WTC11 (cell line): ENCODE results near the gene KRT20. TPM values are rescaled to one million over a fixed set of nuclear protein-coding genes. Genes with fewer than 3 reads are reported as not detected.

Source experiments
- ATAC-seq: fragments of 200-7000 bp; cut with Tn5 transposase; 2 replicates; pipeline ENCODE4 v1.10.0; 2021; ENCODE audit warnings: mild to moderate bottlenecking, moderate library complexity
- CTCF ChIA-PET: fragments of 300-600 bp; sonication (Branson Sonifier 250); formaldehyde crosslinking; loops from one replicate; lab custom pipeline; 2021; ENCODE audit warnings: antibody characterized with exemption; lab: Charles Lee
- POLR2A ChIA-PET: fragments of 350-600 bp; sonication (Branson Sonifier 250); formaldehyde crosslinking; loops from one replicate; lab custom pipeline; 2021; ENCODE audit warnings: antibody characterized with exemption; lab: Charles Lee
- DNase-seq: peaks from one replicate; pipeline ENCODE4 v3.0.0; 2021; ENCODE audit warnings: low spot score
- H3K27ac Mint-ChIP-seq: 2 replicates; pipeline ENCODE4 v1.8.0; 2021; ENCODE audit warnings: mixed read lengths
- H3K27me3 Mint-ChIP-seq: 2 replicates; pipeline ENCODE4 v1.8.0; 2021; ENCODE audit warnings: low read depth, mild to moderate bottlenecking, moderate library complexity, mixed read lengths
- H3K36me3 Mint-ChIP-seq: 2 replicates; pipeline ENCODE4 v1.8.0; 2021; ENCODE audit warnings: mixed read lengths
- H3K4me1 Mint-ChIP-seq: 2 replicates; pipeline ENCODE4 v1.8.0; 2022; ENCODE audit warnings: mixed read lengths
- H3K4me3 Mint-ChIP-seq: 2 replicates; pipeline ENCODE4 v1.8.0; 2021; ENCODE audit warnings: mild to moderate bottlenecking, moderate library complexity, mixed read lengths
- H3K9me3 Mint-ChIP-seq: 2 replicates; pipeline ENCODE4 v1.8.0; 2021; ENCODE audit warnings: mixed read lengths
- AFF4 ChIP-seq: sonication (generic); formaldehyde crosslinking; IDR thresholded peaks from 2 replicates; pipeline ENCODE4 v1.8.1; 2023; ENCODE audit warnings: mild to moderate bottlenecking, missing genetic modification reagents, borderline replicate concordance
- ATF1 ChIP-seq: sonication (generic); formaldehyde crosslinking; IDR thresholded peaks from 2 replicates; pipeline ENCODE4 v1.8.1; 2023; ENCODE audit warnings: mild to moderate bottlenecking, moderate library complexity, missing genetic modification reagents
- CTCF ChIP-seq: fragments of 200-600 bp; IDR thresholded peaks from 2 replicates; pipeline ENCODE4 v1.8.0; 2022; ENCODE audit warnings: antibody characterized with exemption
- EMX1 ChIP-seq: fragments of 250-450 bp; sonication (Bioruptor Pico); IDR thresholded peaks from 2 replicates; pipeline ENCODE4 v1.8.0; 2021; ENCODE audit warnings: mild to moderate bottlenecking
- ERG ChIP-seq: fragments of 250-450 bp; sonication (Bioruptor Pico); IDR thresholded peaks from 2 replicates; pipeline ENCODE4 v1.8.0; 2021; ENCODE audit warnings: mild to moderate bottlenecking
- ETV6 ChIP-seq: sonication (generic); formaldehyde crosslinking; IDR thresholded peaks from 2 replicates; pipeline ENCODE4 v1.8.1; 2022; ENCODE audit warnings: mild to moderate bottlenecking, missing genetic modification reagents
- FOXP4 ChIP-seq: sonication (generic); formaldehyde crosslinking; IDR thresholded peaks from 2 replicates; pipeline ENCODE4 v1.8.0; 2022; ENCODE audit warnings: mild to moderate bottlenecking, missing genetic modification reagents
- HMGXB4 ChIP-seq: sonication (generic); formaldehyde crosslinking; IDR thresholded peaks from 2 replicates; pipeline ENCODE4 v1.8.1; 2023; ENCODE audit warnings: mild to moderate bottlenecking, moderate library complexity, missing genetic modification reagents
- JAZF1 ChIP-seq: fragments of 250-450 bp; sonication (Bioruptor Pico); IDR thresholded peaks from 2 replicates; pipeline ENCODE4 v1.9.0; 2021; ENCODE audit warnings: moderate library complexity, mild to moderate bottlenecking, inconsistent platforms
- JUN ChIP-seq: sonication (generic); formaldehyde crosslinking; IDR thresholded peaks from 2 replicates; pipeline ENCODE4 v1.8.0; 2023; ENCODE audit warnings: mild to moderate bottlenecking, missing genetic modification reagents
- MAX ChIP-seq: sonication (generic); formaldehyde crosslinking; IDR thresholded peaks from 2 replicates; pipeline ENCODE4 v1.8.0; 2022; ENCODE audit warnings: mild to moderate bottlenecking, missing genetic modification reagents
- SOX15 ChIP-seq: fragments of 250-450 bp; sonication (Bioruptor Pico); IDR thresholded peaks from 2 replicates; pipeline ENCODE4 v1.9.0; 2021; ENCODE audit warnings: mild to moderate bottlenecking
- SP1 ChIP-seq: sonication (generic); formaldehyde crosslinking; conservative IDR thresholded peaks from 2 replicates; pipeline ENCODE4 v1.8.1; 2022; ENCODE audit warnings: missing genetic modification reagents
- ZBTB21 ChIP-seq: sonication (generic); formaldehyde crosslinking; IDR thresholded peaks from 2 replicates; pipeline ENCODE4 v1.8.1; 2023; ENCODE audit warnings: mild to moderate bottlenecking, missing genetic modification reagents, borderline replicate concordance
- ZNF232 ChIP-seq: sonication (generic); formaldehyde crosslinking; IDR thresholded peaks from 2 replicates; pipeline ENCODE4 v1.8.0; 2022; ENCODE audit warnings: mild to moderate bottlenecking, missing genetic modification reagents
- ZNF281 ChIP-seq: sonication (generic); formaldehyde crosslinking; IDR thresholded peaks from 2 replicates; pipeline ENCODE4 v1.8.0; 2023; ENCODE audit warnings: mild to moderate bottlenecking, missing genetic modification reagents
- total RNA-seq: library from RNA; stranded (reverse); gene quantifications from 3 replicates; pipeline ENCODE4 v1.2.3, GENCODE V29; 2021

KRT20 gene
- total RNA-seq, 1 experiment from 2014 or later, result 0.42 TPM

GRCh38 chr17:40850293-40850972, 34.6 kb downstream of the KRT20 start (continued):
- TF ChIP-seq AFF4, result no peak
- TF ChIP-seq, all 79 proteins: peak for 0

- no peak overlapping the region for H3K4me3 Mint-ChIP-seq
- peaks cover 15% of the 10 kb centered on the region for H3K27me3 Mint-ChIP-seq
- CTCF ChIA-PET, result no interaction called here
- no peaks in the 10 kb centered on the region for H3K36me3 Mint-ChIP-seq
- H3K4me1 Mint-ChIP-seq, result peaks cover 20% of the 10 kb centered on the region
- H3K27ac Mint-ChIP-seq, result no peak overlapping the region
- ATAC-seq (no peak), DNase-seq (no peak)
- no peaks in the 10 kb centered on the region for H3K9me3 Mint-ChIP-seq
- TF ChIP-seq JUN, result no peak
- TF ChIP-seq HMGXB4 (CRISPR knock-in tag), result no peak
- no peak for TF ChIP-seq ATF1 (CRISPR knock-in tag)
- no peak for TF ChIP-seq ZNF281 (CRISPR knock-in tag)
- no peak for TF ChIP-seq ZNF232 (CRISPR knock-in tag)
- TF ChIP-seq CTCF, result no peak
- no peak for TF ChIP-seq ERG (CRISPR knock-in tag)
- POLR2A ChIA-PET, result no interaction called here
Observed at GRCh38 chr17:40849723-40850122, 35.3 kb downstream of the KRT20 start.

GRCh38 chr17:40848583-40849235, 36.3 kb downstream of the KRT20 start:
- Mint-ChIP-seq H3K36me3 (no peaks in the 10 kb centered on the region), H3K4me3 (no peak overlapping the region), H3K4me1 (peaks cover 14% of the 10 kb centered on the region), H3K9me3 (no peaks in the 10 kb centered on the region), H3K27ac (no peak overlapping the region), H3K27me3 (peaks cover 24% of the 10 kb centered on the region)
- ATAC-seq (no peak), DNase-seq (no peak)
- CTCF ChIA-PET, result no interaction called here
- POLR2A ChIA-PET, result no interaction called here
- no peak for TF ChIP-seq SP1 (CRISPR knock-in tag)
- TF ChIP-seq ETV6 (CRISPR knock-in tag), result no peak
- TF ChIP-seq FOXP4 (CRISPR knock-in tag), result no peak
- no peak for TF ChIP-seq EMX1 (CRISPR knock-in tag)
- no peak for TF ChIP-seq SOX15 (CRISPR knock-in tag)
- TF ChIP-seq ZBTB21 (CRISPR knock-in tag), result no peak
- no peak for TF ChIP-seq JAZF1 (CRISPR knock-in tag)
- TF ChIP-seq MAX (CRISPR knock-in tag), result no peak
